ENCODE results near the gene SDK1. TPM values are rescaled to one million over a fixed set of nuclear protein-coding genes. Genes with fewer than 3 reads are reported as not detected.

Gene SDK1
- total RNA-seq, 1 donor from 2014 or later: 37.6 TPM

DNA sequence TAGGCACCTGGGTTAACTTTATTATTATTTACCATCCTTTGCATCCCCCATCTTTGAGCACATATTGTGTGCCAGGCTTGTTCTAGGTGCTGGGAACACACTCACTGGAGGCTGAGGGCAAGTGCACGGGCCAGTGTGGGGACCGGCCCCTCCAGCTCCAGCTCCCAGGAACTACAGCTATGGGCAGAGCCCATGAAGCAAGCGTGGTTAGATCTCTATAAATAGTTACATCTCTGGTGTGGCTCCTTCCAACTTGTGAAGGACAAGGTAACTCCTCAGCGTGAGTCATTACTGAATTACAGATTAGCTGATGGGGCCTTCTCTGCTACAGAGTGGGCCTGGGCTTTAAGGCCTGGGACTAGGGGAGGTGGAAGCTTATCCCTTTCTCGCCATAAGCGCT is 583.5 kb downstream of the SDK1 start:
- no peak for DNase-seq (ENCODE audit: low spot score, unreplicated experiment)
- Mint-ChIP-seq H3K9me3 (ENCODE audit: low read depth) (no peaks in the 10 kb centered on the region), H3K27me3 (no peaks in the 10 kb centered on the region), H3K27ac (no peak overlapping the region), H3K4me1 (ENCODE audit: low read depth) (peaks cover 11% of the 10 kb centered on the region), H3K4me3 (ENCODE audit: low read depth) (no peak overlapping the region), H3K36me3 (ENCODE audit: insufficient read depth) (peaks cover 5% of the 10 kb centered on the region)
- TF ChIP-seq, protein P1, sequence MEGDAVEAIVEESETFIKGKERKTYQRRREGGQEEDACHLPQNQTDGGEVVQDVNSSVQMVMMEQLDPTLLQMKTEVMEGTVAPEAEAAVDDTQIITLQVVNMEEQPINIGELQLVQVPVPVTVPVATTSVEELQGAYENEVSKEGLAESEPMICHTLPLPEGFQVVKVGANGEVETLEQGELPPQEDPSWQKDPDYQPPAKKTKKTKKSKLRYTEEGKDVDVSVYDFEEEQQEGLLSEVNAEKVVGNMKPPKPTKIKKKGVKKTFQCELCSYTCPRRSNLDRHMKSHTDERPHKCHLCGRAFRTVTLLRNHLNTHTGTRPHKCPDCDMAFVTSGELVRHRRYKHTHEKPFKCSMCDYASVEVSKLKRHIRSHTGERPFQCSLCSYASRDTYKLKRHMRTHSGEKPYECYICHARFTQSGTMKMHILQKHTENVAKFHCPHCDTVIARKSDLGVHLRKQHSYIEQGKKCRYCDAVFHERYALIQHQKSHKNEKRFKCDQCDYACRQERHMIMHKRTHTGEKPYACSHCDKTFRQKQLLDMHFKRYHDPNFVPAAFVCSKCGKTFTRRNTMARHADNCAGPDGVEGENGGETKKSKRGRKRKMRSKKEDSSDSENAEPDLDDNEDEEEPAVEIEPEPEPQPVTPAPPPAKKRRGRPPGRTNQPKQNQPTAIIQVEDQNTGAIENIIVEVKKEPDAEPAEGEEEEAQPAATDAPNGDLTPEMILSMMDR (IDR thresholded peaks at IDR 0.05; ENCODE audit: unreplicated experiment): no peak

DNA sequence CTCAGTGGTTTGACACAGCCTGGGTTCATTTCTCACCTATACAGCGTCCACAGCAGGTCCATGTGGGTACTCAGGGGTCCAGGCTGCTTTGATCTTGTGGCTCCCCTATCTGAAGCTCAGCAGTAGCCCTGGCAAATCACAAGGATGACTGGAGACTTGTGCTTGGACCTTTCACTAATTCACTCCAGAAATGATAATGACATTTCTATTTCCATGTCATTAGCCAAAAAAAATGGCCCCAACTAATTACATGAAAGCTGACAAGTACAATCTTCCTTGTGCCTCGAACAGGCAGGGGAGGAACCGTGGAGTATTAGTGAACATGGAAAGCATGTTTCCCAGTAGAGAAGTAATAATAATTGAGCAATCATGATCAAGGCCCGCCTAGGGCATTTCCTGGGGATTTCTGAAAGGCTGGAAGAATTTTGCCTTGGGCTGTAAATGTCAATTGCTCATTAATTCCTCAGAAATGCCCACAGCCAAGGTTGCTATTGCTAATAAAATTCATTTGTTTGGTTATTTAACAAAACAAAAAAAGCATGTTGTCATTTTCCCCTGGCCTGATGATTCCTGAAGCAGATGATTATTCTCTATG is 586.1 kb downstream of the SDK1 start:
- Mint-ChIP-seq H3K27ac (no peak overlapping the region), H3K9me3 (ENCODE audit: low read depth) (no peaks in the 10 kb centered on the region), H3K27me3 (no peaks in the 10 kb centered on the region), H3K4me3 (ENCODE audit: low read depth) (no peak overlapping the region), H3K36me3 (ENCODE audit: insufficient read depth) (peaks cover 2% of the 10 kb centered on the region), H3K4me1 (ENCODE audit: low read depth) (peaks cover 4% of the 10 kb centered on the region)
- TF ChIP-seq, protein P1 (IDR thresholded peaks at IDR 0.05; ENCODE audit: unreplicated experiment): no peak
- DNase-seq (ENCODE audit: low spot score, unreplicated experiment): no peak

DNA sequence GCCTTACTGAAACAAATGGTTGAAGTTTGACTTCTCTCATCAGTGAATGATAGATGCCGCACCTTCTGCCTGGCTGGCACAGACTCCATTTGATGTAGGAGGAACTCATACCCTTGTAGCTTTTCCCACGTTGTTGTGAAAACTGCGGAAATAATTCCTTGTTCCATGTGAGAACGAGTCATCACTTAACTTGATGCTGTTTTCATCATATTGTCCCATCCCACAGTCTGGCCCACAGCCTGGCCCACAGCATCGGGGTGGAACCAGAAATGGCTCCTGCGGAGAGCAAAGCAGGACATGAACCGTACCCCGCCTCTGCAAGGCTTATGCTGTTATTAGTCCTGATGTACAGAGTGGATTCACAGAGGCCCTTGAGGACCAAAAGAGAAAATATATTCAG is 587.0 kb downstream of the SDK1 start:
- Mint-ChIP-seq H3K9me3 (ENCODE audit: low read depth) (no peaks in the 10 kb centered on the region), H3K4me3 (ENCODE audit: low read depth) (no peak overlapping the region), H3K27ac (no peak overlapping the region), H3K4me1 (ENCODE audit: low read depth) (peaks cover 4% of the 10 kb centered on the region), H3K27me3 (no peaks in the 10 kb centered on the region), H3K36me3 (ENCODE audit: insufficient read depth) (peaks cover 2% of the 10 kb centered on the region)
- TF ChIP-seq, protein P1 (IDR thresholded peaks at IDR 0.05; ENCODE audit: unreplicated experiment): no peak
- no peak for DNase-seq (ENCODE audit: low spot score, unreplicated experiment)

DNA sequence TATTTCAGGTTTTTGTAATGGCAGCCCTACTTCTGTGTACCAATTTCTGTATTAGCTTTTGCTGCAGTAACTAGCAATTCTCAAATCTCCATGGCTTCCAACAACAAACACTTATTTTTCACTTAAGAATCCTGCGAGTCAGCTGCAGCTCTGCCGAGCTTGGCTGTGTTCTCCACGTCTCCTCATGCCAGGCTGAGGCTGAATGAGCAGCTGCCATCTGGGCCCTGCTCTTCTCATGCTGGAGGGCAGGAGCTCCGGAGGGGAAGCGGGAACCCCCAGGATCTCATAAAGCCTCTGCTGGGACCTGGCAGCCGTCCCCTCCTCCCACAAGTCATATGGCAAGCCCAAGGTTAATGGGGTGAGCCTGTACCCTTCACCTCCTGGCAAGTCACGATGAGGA is 591.1 kb downstream of the SDK1 start:
- DNase-seq (ENCODE audit: low spot score, unreplicated experiment): no peak
- TF ChIP-seq, protein P1 (IDR thresholded peaks at IDR 0.05; ENCODE audit: unreplicated experiment): no peak
- Mint-ChIP-seq H3K4me3 (ENCODE audit: low read depth) (no peak overlapping the region), H3K27me3 (no peaks in the 10 kb centered on the region), H3K4me1 (ENCODE audit: low read depth) (no peaks in the 10 kb centered on the region), H3K9me3 (ENCODE audit: low read depth) (no peaks in the 10 kb centered on the region), H3K27ac (no peak overlapping the region), H3K36me3 (ENCODE audit: insufficient read depth) (no peaks in the 10 kb centered on the region)

DNA sequence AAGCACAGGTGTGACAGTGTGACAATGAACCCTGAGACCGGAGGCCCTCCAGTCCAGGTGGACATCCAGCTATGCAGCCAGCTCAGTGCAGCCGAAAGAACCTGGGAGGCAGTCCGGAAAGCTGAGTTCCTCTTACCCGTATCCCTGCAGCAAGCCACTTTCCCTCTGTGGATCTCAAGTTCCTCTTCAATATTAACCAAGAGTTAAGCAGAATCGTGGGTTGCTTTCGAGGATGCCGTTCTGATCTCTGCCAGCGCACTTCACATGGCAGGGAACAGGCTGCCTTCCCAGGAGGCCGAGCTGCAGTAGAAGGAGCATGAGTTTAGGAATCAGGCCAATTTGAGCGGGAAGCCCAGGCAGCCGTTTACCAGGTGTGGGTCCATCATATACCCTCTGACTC is 591.6 kb downstream of the SDK1 start:
- Mint-ChIP-seq H3K9me3 (ENCODE audit: low read depth) (no peaks in the 10 kb centered on the region), H3K27me3 (no peaks in the 10 kb centered on the region), H3K27ac (no peak overlapping the region), H3K4me1 (ENCODE audit: low read depth) (no peaks in the 10 kb centered on the region), H3K4me3 (ENCODE audit: low read depth) (no peak overlapping the region), H3K36me3 (ENCODE audit: insufficient read depth) (no peaks in the 10 kb centered on the region)
- TF ChIP-seq, protein P1 (IDR thresholded peaks at IDR 0.05; ENCODE audit: unreplicated experiment): no peak
- no peak for DNase-seq (ENCODE audit: low spot score, unreplicated experiment)
